Motor neuron (in vitro differentiated cells): ENCODE measurements around the gene GTF3C2. TPM values are rescaled to one million over a fixed set of nuclear protein-coding genes. Genes with fewer than 3 reads are reported as not detected.

Source experiments
- ATAC-seq, 8 experiments: fragments of 200-7000 bp; cut with Tn5 transposase; replicated peaks in 6 of 8; 2 replicates each; pipeline ENCODE4 v1.8.0; 2021; ENCODE audit warnings: mild to moderate bottlenecking in 8 of 8, moderate library complexity in 8 of 8
- H3K27ac ChIP-seq, 2 donors: fragments of 250-450 bp; sonication (Bioruptor Pico); 2 replicates each; pipeline ENCODE4 v1.9.0; 2021; ENCODE audit warnings: antibody characterized with exemption in 2 of 2, mild to moderate bottlenecking in 2 of 2, moderate library complexity in 1 of 2
- H3K4me1 ChIP-seq, 2 donors: fragments of 250-450 bp; sonication (Bioruptor Pico); replicated peaks in 1 of 2; 2 replicates each; pipeline ENCODE4 v1.6.1; 2021; ENCODE audit warnings: antibody characterized with exemption in 2 of 2, mild to moderate bottlenecking in 2 of 2, moderate library complexity in 1 of 2
- H3K4me3 ChIP-seq, 5 donors: fragments of 250-450 bp; sonication (Bioruptor Pico); 2 replicates each; pipeline ENCODE4 v1.9.0; 2021; ENCODE audit warnings: antibody characterized with exemption in 5 of 5, mild to moderate bottlenecking in 5 of 5, moderate library complexity in 4 of 5
- WGBS, 10 experiments: fragments of 450-650 bp; shearing (Covaris generic); methylation state at CpG; one replicate each; pipeline ENCODE4 v1.0.0; 2022; 5-methylcytosine and 5-hydroxymethylcytosine counted together
- in situ Hi-C, 9 experiments: fragments of 400-800 bp; cut with MboI; loops; one replicate each; pipeline ENCODE4 v1.15.0; 2021; ENCODE audit warnings: low sequenced_read_pairs in 9 of 9, low pct_unique_long_range_greater_than_20kb in 2 of 9; ENCODE audit not compliant: unreplicated experiment in 9 of 9
- total RNA-seq, 8 experiments: library from RNA; unstranded; fragments of 300-600 nt; gene quantifications; 2 replicates each; pipeline versions ENCODE4 v1.2.3 to v1.2.4, GENCODE V29; 2022

The GTF3C2 gene
- total RNA-seq, 8 experiments from 2014 or later = 19.6 to 80.8 (median 33.0) TPM

- H3K4me3 ChIP-seq = no peak overlapping the region
- no peak overlapping the region for H3K27ac ChIP-seq
- peaks cover 0 to 2% of the 10 kb centered on the region in 2 donors for H3K4me1 ChIP-seq
- in situ Hi-C loops = loop anchor here in 5 of 9 experiments (25.0 kb wide), 2 partner anchors 185 to 335 kb away; partner anchors contain the start of genes ABHD1 (in 3 of the 5), CGREF1 (in 3 of the 5) and MAPRE3 (in 3 of the 5)
- no peak for ATAC-seq
- WGBS, 10 experiments = 70 to 95% (median 82%) methylated on average over 1 to 3 of the region's 3 CpGs; no CpG with 5 or more reads in 3 of the 10 experiments
Measured at GRCh38 chr2:27297195-27297594, 59.4 kb downstream of the GTF3C2 start.

GRCh38 chr2:27296481-27296880 is 60.1 kb downstream of the GTF3C2 start:
- WGBS, 10 experiments = 0 to 100% (median 59%) methylated on average over 1 to 3 of the region's 4 CpGs; no CpG with 5 or more reads in 5 of the 10 experiments
- ATAC-seq = peak in 3 of 8 experiments; percentile 92 to 97 (median 96)
- in situ Hi-C loops = loop anchor here in 5 of 9 experiments (25.0 kb wide), 2 partner anchors 184 to 334 kb away; partner anchors contain the start of genes ABHD1 (in 3 of the 5), CGREF1 (in 3 of the 5) and MAPRE3 (in 3 of the 5)

DNA sequence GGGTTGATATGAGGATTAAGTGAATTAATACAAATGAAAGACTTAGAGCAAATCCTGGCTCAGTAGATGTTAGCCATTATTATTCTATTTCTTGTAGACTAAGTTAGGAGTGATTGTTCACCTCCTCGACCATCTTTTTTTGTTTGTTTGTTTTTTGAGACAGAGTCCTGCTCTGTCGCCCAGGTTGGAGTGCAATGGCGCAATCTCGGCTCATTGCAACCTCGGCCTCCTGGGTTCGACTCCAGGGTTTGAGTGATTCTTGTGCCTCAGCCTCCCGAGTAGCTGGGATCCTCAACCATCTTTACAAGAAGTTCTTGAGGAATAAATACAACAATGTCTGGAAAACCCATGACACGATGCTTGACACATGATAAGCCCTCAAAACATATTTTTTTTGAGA is 61.6 kb downstream of the GTF3C2 start:
- in situ Hi-C loops = loop anchor here in 5 of 9 experiments (25.0 kb wide), 2 partner anchors 183 to 333 kb away; partner anchors contain the start of genes ABHD1 (in 3 of the 5), CGREF1 (in 3 of the 5) and MAPRE3 (in 3 of the 5)
- WGBS, 10 experiments = 42 to 100% (median 82%) methylated on average over 2 to 8 of the region's 8 CpGs; no CpG with 5 or more reads in 1 of the 10 experiments
- ATAC-seq = no peak
- Histone ChIP-seq H3K4me3 (no peak overlapping the region), H3K27ac (no peak overlapping the region), H3K4me1 (peaks cover 0 to 2% of the 10 kb centered on the region in 2 donors)

More at GRCh38 chr2:27296481-27296880, 60.1 kb downstream of the GTF3C2 start:
- no peak overlapping the region for H3K4me3 ChIP-seq
- peaks cover 0 to 2% of the 10 kb centered on the region in 2 donors for H3K4me1 ChIP-seq
- no peak overlapping the region for H3K27ac ChIP-seq

- H3K27ac ChIP-seq = no peak overlapping the region
- ATAC-seq = peak in 1 of 8 experiments; percentile 26
- peaks cover 0 to 2% of the 10 kb centered on the region in 2 donors for H3K4me1 ChIP-seq
- WGBS, 10 experiments = 0 to 50% (median 20%) methylated on average over 1 to 2 of the region's 6 CpGs; no CpG with 5 or more reads in 3 of the 10 experiments
- no peak overlapping the region for H3K4me3 ChIP-seq
- in situ Hi-C loops = loop anchor here in 5 of 9 experiments (25.0 kb wide), 2 partner anchors 180 to 330 kb away; partner anchors contain the start of genes ABHD1 (in 3 of the 5), CGREF1 (in 3 of the 5) and MAPRE3 (in 3 of the 5)
Measured at GRCh38 chr2:27291865-27292264, 64.7 kb downstream of the GTF3C2 start.

GRCh38 chr2:27290549-27290948 is 66.0 kb downstream of the GTF3C2 start:
- no peak for ATAC-seq
- 85 to 100% (median 92%) methylated on average over 1 to 5 of the region's 5 CpGs; no CpG with 5 or more reads in 1 of the 10 experiments for WGBS, 10 experiments
- Histone ChIP-seq H3K27ac (no peak overlapping the region), H3K4me3 (no peak overlapping the region), H3K4me1 (peaks cover 0 to 2% of the 10 kb centered on the region in 2 donors)
- in situ Hi-C loops = loop anchor here in 5 of 9 experiments (25.0 kb wide), 2 partner anchors 178 to 328 kb away; partner anchors contain the start of genes ABHD1 (in 3 of the 5), CGREF1 (in 3 of the 5) and MAPRE3 (in 3 of the 5)

GRCh38 chr2:27288610-27289009 is 68.0 kb downstream of the GTF3C2 start:
- ATAC-seq = no peak
- Histone ChIP-seq H3K27ac (no peak overlapping the region), H3K4me3 (no peak overlapping the region), H3K4me1 (peaks cover 0 to 2% of the 10 kb centered on the region in 2 donors)
- WGBS, 10 experiments = 23 to 80% (median 57%) methylated on average over 2 to 3 of the region's 3 CpGs; no CpG with 5 or more reads in 1 of the 10 experiments
- in situ Hi-C loops = loop anchor here in 6 of 9 experiments (10.0 to 25.0 kb wide), 3 partner anchors 176 to 326 kb away; partner anchors contain the start of genes ABHD1 (in 3 of the 6), CGREF1 (in 3 of the 6) and MAPRE3 (in 3 of the 6)

DNA sequence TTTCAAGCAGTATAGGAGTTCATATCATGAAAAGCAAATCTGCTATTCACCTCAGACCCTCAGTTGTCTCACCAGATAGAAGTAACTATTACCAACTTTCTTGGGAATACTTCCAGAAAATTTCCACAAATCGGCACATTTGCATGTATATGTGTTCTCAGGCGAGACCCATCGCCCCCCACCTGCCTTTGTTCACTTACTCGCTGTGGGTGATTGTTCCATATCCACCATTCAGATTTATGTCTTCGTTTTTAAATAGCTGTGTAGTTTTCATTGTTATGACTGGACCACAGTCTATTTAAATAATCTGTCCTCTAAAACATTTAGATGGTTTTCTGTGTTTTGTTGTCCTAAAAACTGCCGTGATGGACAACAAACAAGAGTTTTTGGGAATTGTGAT is 71.1 kb downstream of the GTF3C2 start:
- H3K27ac ChIP-seq = no peak overlapping the region
- H3K4me3 ChIP-seq = no peak overlapping the region
- in situ Hi-C loops = loop anchor here in 6 of 9 experiments (10.0 to 25.0 kb wide), 3 partner anchors 173 to 323 kb away; partner anchors contain the start of genes ABHD1 (in 3 of the 6), CGREF1 (in 3 of the 6) and MAPRE3 (in 3 of the 6)
- peaks cover 9 to 11% of the 10 kb centered on the region in 2 donors for H3K4me1 ChIP-seq
- 8 to 75% (median 57%) methylated on average over 1 to 6 of the region's 6 CpGs for whole genome bisulfite sequencing, 10 experiments
- no peak for ATAC-seq

DNA sequence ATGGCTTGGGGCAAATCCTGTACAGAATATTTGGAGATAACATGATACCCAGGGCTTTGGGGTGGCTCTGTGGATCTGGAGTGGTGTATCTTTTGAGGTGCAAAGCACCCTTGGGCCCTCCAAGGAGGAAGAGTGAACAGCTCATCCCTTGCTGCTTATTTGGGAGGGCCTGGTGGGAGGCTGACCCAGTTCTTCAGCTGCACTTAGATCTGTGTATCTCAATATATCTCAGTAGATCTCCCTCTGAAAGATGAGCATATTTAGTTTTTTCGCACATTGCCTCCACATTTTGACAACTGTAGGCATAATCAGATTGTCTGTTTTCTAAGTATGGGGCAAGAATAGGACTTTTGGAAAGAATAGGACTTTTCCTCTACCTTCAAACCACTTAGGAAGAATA is 71.6 kb downstream of the GTF3C2 start:
- Histone ChIP-seq H3K4me3 (no peak overlapping the region), H3K4me1 (peaks cover 9 to 11% of the 10 kb centered on the region in 2 donors), H3K27ac (no peak overlapping the region)
- WGBS, 10 experiments = 57 to 100% (median 78%) methylated on average over 1 of the region's 1 CpG; no CpG with 5 or more reads in 4 of the 10 experiments
- in situ Hi-C loops = loop anchor here in 6 of 9 experiments (10.0 to 25.0 kb wide), 3 partner anchors 173 to 323 kb away; partner anchors contain the start of genes ABHD1 (in 3 of the 6), CGREF1 (in 3 of the 6) and MAPRE3 (in 3 of the 6)
- no peak for ATAC-seq

DNA sequence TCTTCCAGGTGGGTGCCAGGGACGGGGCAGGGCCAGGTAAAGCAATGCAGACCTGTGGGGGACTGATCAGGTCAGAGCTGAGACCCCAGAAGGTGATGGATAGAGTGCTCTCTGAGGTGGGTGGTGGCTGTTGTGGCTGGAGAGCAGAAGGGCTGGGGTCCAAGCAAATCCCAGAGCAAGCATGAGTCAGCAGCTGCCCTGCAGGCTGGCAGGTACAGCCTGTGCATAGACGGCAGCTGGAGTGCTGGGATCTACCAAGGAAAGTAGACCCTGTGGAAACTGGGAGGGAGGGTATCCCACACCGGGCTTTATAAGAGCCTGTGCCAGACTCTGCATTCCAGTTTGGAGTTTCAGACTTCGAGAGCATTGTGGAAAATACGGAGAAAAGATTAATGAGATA is 73.7 kb downstream of the GTF3C2 start:
- H3K27ac ChIP-seq = no peak overlapping the region
- 41 to 83% (median 63%) methylated on average over 1 to 4 of the region's 5 CpGs; no CpG with 5 or more reads in 2 of the 10 experiments for WGBS, 10 experiments
- peak in 5 of 8 experiments; percentile 62 to 73 (median 65) for ATAC-seq
- no peak overlapping the region for H3K4me3 ChIP-seq
- H3K4me1 ChIP-seq = peaks cover 9 to 11% of the 10 kb centered on the region in 2 donors
- in situ Hi-C loops = loop anchor here in 6 of 9 experiments (10.0 to 25.0 kb wide), 3 partner anchors 171 to 321 kb away; partner anchors contain the start of genes ABHD1 (in 3 of the 6), CGREF1 (in 3 of the 6) and MAPRE3 (in 3 of the 6)

DNA sequence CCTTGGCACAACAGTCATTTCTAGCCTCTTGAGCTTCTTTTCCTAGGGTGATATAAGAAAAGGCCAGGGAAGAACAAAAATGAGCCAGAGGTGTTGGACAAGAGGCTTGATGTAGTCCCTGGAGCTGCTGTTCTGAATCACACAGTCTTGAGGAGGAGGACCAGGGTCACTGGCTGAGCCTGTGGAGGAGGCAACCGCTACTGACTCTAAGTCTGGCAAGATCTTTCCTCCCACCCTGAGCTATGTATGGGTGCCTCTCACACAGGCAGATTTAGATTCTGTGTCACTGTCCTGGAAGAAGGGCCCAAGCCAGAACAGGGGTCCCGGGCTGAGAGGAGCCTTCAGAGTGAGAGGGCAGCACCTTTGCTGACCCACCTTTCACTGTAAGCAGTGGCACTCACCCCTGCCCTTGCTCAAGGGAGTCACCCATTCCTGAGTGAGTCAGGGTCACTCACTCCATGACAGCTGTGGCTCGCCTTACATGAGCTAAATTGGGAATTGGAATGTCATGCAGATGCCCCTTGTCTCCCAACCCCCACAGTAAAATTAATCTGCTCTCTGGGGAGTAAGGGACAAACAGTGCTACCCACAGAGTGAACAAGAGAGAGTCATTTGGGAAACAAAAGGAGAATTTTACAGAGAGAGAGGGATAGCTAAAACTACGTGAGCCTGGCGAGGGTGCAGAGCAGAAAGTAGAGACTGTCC is 74.6 kb downstream of the GTF3C2 start, which contains the start of gene TRIM54:
Gene TRIM54, plus strand, starts transcription at position 575 of the 705 bp plus-strand sequence. CDS start 303 bp downstream, outside the sequence.
- Histone ChIP-seq H3K4me1 (peaks cover 9 to 11% of the 10 kb centered on the region in 2 donors), H3K27ac (no peak within 1 kb of the TSS), H3K4me3 (no peak within 1 kb of the TSS)
- in situ Hi-C loops = loop anchor here in 6 of 9 experiments (10.0 to 25.0 kb wide), 3 partner anchors 170 to 320 kb away; partner anchors contain the start of genes ABHD1 (in 3 of the 6), CGREF1 (in 3 of the 6) and MAPRE3 (in 3 of the 6)
- WGBS, 10 experiments = 0 to 63% (median 42%) methylated on average over 1 to 5 of the region's 5 CpGs; no CpG with 5 or more reads in 2 of the 10 experiments
- ATAC-seq = peak in 7 of 8 experiments; percentile 19 to 70 (median 57)

GRCh38 chr2:27281442-27281841 is 75.1 kb downstream of the GTF3C2 start:
- ATAC-seq = no peak
- no peak overlapping the region for H3K27ac ChIP-seq
- H3K4me1 ChIP-seq = peaks cover 9 to 11% of the 10 kb centered on the region in 2 donors
- no peak overlapping the region for H3K4me3 ChIP-seq
- in situ Hi-C loops = loop anchor here in 6 of 9 experiments (10.0 to 25.0 kb wide), 3 partner anchors 169 to 319 kb away; partner anchors contain the start of genes ABHD1 (in 3 of the 6), CGREF1 (in 3 of the 6) and MAPRE3 (in 3 of the 6)
- WGBS, 10 experiments = 94 to 100% (median 100%) methylated on average over 1 to 2 of the region's 3 CpGs; no CpG with 5 or more reads in 7 of the 10 experiments

DNA sequence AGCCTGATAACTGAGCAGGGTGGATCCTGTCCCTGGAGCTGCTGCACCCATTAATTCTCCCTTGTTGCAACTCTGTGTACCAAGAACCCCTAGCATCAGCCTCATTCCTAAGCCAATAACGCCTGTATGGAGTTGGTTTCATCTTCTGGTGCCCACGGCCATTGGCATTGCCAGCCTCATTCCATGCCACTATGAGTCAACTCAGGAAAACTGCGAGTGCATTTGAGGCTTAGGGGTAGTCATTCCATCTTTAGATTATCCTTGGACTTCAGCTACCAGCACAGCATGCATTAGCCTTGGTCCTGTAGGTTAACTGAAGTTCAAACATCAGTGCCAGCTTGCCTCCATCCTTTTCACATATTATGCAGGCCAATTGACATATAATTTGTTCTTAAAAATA is 75.7 kb downstream of the GTF3C2 start:
- in situ Hi-C loops = loop anchor here in 6 of 9 experiments (10.0 to 25.0 kb wide), 3 partner anchors 169 to 319 kb away; partner anchors contain the start of genes ABHD1 (in 3 of the 6), CGREF1 (in 3 of the 6) and MAPRE3 (in 3 of the 6)
- no peak overlapping the region for H3K27ac ChIP-seq
- WGBS, 10 experiments = 0 to 96% (median 50%) methylated on average over 1 to 3 of the region's 3 CpGs; no CpG with 5 or more reads in 3 of the 10 experiments
- no peak for ATAC-seq
- no peak overlapping the region for H3K4me3 ChIP-seq
- peaks cover 9 to 11% of the 10 kb centered on the region in 2 donors for H3K4me1 ChIP-seq
